Activated T-cell treated with anti-CD3 and anti-CD28 coated beads for 24 hours (primary cell): Measurements from ENCODE around the gene RBM20.
"Not testable (repeated sequence)": the region's sequence is repeated elsewhere in the genome, so short reads cannot be mapped to it uniquely, and the experiment has no call there.

Source experiments
- DNase-seq: peaks from one replicate; pipeline ENCODE4 v3.0.0-alpha.2; 2020; ENCODE audit warnings: low read depth

Gene RBM20

GRCh38 chr10:110643653-110644597 lies at the start of gene RBM20:
RBM20 (plus strand) TSS chr10:110644336; CDS start chr10:110644455, 119 bp downstream.
- no peak for DNase-seq

DNA sequence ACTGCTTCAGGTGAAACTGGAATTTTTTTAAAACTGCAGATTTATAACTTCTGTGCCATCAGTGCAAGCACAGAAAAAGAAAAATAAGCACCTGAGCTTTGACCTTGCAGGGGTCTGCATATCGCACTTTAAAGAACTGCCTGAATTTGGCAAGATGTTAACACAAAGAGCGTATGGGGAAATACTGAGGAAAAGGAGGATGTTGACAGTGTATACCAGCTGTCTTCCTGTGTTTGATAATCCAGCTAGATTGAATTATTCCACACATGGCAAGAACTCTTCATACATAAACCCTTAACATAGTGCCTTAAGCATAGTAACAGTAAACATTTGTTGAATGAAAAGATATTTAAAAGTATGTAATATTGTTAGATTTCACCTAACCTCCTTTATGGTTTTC lies 46.7 kb upstream of the RBM20 start:
- DNase-seq, result no peak

DNA sequence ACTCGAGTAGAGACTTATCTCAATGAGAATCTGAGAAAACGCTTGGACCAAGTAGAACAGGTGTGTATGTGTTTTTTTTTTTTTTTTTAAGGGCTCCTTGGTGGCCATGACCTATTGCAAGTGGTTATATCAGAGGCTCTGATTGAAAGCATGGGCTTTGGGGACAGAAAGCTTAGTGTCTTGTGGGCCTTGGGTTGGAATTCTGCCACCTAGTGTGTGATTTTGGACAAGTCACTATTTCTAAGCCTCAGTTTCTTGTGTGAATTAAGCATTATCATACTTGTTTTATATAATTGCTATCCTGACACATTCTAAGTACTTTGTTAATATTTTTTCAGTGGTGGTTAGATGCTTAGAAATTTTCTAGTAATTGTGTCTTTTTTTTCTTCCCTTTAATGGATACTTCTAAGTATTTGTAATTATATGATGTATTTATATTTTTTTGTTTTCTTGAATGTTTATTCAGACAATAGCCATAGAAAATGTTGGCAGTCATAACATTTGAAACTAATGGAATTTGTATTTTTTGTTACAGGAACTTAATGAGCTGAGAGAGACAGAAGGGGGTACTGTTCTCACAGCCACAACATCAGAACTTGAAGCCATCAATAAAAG lies 43.5 kb upstream of the RBM20 start:
- DNase-seq, result no peak

DNA sequence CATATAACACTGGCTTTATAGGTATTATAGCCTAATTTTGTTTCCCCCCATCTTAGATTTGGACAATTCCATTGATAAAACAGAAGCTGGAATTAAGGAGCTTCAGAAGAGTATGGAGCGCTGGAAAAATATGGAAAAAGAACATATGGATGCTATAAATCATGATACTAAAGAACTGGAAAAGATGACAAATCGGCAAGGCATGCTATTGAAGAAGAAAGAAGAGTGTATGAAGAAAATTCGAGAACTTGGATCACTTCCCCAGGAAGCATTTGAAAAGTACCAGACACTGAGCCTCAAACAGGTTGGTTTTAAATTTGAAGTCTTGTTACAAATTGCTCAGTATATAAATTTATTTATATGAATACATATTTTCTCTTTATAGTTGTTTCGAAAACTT lies 42.6 kb upstream of the RBM20 start:
- DNase-seq, result no peak

GRCh38 chr10:110608087-110608486 lies 36.0 kb upstream of the RBM20 start:
- no peak for DNase-seq

GRCh38 chr10:110609605-110610004 lies 34.5 kb upstream of the RBM20 start:
- no peak for DNase-seq

DNA sequence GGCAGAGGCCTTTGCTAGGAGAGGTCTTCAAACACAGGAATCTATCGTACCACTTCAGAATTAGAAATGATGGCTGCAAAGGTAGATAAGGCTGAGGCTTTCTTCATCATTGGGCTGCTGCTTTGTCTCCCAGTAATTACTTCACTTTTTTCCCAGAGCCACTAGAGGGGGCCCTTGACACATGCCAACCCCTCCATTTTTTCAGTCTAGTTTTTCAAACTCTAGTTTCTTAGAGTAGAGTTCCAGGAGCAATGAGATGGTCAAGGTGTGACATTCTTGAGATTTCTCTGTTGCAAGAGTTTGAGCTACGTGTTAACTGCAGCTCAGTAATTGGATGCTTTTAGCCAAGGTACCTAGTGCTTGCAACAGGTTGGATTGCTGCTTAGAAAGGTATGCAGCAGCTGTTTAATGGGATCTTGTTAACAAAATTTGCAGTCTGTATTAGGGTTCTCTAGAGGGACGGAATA lies 33.8 kb upstream of the RBM20 start:
- DNase-seq, result peak; percentile 39

DNA sequence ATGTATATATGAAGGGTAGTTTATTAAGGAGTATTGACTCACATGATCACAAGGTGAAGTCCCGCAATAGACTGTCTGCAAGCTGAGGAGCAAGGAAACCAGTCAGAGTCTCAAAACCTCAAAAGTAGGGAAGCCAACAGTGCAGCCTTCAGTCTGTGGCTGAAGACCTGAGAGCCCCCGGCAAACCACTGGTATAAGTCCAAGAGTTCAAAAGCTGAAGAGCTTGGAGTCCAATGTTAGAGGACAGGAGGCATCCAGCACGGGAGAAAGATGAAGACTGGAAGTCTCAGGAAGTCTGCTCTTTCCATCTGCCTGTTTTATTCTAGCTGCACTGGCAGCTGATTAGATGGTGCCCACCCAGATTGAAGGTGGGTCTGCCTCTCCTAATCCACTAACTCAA lies 33.4 kb upstream of the RBM20 start:
- not testable (repeated sequence) for DNase-seq

GRCh38 chr10:110612087-110612486 lies 32.0 kb upstream of the RBM20 start:
- DNase-seq, result no peak

GRCh38 chr10:110612629-110613028 lies 31.5 kb upstream of the RBM20 start:
- DNase-seq, result no peak

GRCh38 chr10:110613341-110613995 lies 30.7 kb upstream of the RBM20 start:
- peak; percentile 25 for DNase-seq

GRCh38 chr10:110613996-110614495 lies 30.1 kb upstream of the RBM20 start:
- DNase-seq, result no peak

- DNase-seq, result no peak
These were observed 28.9 kb upstream of the RBM20 start for GRCh38 chr10:110615057-110615747.

GRCh38 chr10:110616493-110617033 lies 27.6 kb upstream of the RBM20 start:
- DNase-seq, result no peak

DNA sequence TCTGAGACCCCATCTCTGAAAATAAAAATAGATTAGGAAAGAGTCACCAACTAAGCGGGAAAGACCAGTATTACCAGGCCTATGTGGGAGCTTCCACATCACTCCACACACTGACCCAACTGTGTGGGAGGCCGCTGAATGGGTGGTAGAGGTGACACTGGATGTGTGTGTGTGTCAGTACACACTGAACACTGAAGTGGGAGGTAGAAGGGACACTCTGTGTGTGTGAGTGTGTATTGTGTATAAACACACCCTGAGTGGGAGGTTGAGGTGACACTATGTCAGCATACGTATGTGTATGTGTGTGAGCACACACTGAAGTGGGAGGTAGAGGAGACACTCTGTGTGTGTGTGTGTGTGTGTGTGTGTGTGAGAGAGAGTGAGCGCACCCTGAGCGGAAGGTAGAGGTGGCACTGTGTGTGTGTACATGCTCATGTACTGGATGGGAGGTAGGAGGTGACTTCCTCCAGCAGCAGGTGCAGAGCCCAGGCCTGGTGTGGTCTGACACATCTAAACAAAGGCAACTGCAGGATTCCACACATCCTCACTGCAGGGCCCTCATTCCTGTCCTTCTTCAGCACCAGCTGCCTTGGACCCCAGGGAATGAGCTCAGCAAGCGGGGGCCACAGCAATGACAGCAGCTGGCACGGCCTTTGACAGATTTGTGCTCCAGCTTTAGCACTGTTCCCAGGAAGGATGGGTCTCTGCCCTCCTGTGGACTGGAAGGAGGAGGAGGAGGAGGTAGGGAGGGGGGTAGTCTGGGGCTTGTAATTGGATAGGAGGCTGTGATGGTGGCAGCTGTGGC lies 26.5 kb upstream of the RBM20 start:
- no peak for DNase-seq

GRCh38 chr10:110618230-110618610 lies 25.9 kb upstream of the RBM20 start:
- peak; percentile 38 for DNase-seq

DNA sequence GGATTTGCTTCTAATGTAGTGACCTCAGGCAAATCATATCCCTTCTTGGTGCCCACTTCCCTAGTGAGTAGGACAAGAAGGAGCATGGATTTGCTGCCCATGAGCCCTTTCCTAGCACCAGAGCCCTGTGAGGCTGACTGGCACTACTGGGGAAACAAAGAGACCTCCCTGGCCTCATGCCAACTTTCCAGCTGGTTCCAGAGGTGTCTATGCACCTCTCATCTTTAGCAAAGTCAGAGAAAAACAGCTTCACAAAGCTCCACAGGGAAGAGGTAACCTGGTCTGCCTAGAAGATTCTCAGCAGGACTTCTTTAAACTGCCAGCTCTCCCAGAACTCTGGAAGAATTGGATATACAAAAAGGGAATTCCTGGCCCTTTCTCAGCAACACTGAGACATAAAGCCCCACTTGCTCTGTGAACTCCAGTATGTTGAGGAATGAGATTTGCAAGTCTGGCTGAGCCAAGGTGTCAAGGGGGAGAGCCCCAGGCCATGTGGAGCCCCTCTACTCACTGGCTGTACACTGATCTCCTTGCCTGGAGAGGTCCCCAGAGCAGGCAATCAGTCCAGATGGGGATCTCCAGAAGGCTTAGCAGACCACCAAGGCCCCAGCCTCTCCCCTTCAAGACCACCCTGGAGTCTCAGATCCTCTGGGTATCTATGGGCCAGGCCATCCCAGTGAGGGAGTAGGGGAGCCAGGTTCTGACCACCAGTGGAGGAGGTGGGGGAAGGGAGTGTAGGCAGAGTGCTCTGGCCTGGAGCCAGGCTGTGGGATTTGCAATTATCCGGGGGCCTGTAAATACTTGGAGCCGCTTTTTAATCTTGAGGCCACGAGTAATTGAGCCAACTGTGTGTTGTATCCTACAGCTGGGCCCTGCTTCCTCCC lies 24.4 kb upstream of the RBM20 start:
- DNase-seq, result no peak

- no peak for DNase-seq
These were observed 23.8 kb upstream of the RBM20 start for GRCh38 chr10:110620398-110620719.

GRCh38 chr10:110623316-110623715 lies 20.8 kb upstream of the RBM20 start:
- not testable (repeated sequence) for DNase-seq

DNA sequence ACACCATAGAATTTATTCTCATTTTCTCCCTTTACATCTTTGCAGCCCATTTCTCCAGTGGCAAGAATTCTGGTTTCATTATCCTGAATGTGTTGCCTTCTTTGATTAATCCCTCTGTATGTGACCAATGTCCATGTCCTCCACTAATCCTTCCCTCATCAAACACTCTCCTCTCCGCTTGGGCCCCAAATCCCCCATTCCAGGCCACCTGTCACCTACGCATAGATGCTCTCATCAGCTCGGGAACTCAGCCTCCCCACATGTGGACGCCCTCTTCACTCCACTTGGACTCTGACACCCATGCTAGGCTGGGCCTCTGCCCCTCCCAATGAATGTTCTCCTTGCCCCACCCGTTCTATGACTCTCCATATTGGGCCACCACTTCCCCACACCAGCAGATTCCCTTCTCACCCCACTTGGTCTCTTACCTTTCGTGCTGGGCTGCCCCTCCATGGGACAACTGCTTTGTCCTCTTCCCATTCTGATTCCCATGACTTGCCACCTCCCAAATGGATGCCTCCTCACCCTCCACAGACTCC lies 18.7 kb upstream of the RBM20 start:
- no peak for DNase-seq
